Lower leg skin (tissue), 4 donors: ENCODE data around the gene UBFD1. TPM values are rescaled to one million over a fixed set of nuclear protein-coding genes. Genes with fewer than 3 reads are reported as not detected.

Experiments
- DNase-seq, 2 donors: peaks; one replicate each; pipeline ENCODE4 v3.0.0-alpha.2; 2019; ENCODE audit warnings: low spot score in 2 of 2
- H3K4me3 ChIP-seq: fragments of 200-600 bp; sonication (generic); 2 replicates; pipeline ENCODE4 v1.5.1; 2017; ENCODE audit warnings: mild to moderate bottlenecking, low read depth; ENCODE audit not compliant: poor library complexity, severe bottlenecking
- CTCF ChIP-seq, 3 donors: fragments of 450-650 bp; IDR thresholded peaks; one replicate each; pipeline ENCODE4 v1.5.1; 2016; ENCODE audit warnings: antibody characterized with exemption in 3 of 3, mild to moderate bottlenecking in 3 of 3, moderate library complexity in 2 of 3
- POLR2A ChIP-seq, 2 donors: fragments of 450-650 bp; IDR thresholded peaks; one replicate each; pipeline ENCODE4 v1.6.1; 2016 to 2017; ENCODE audit warnings: antibody characterized with exemption in 2 of 2, mild to moderate bottlenecking in 1 of 2, moderate library complexity in 1 of 2
- WGBS, 2 donors: methylation state at CpG; one replicate each; pipeline ENCODE4 v1.1.5; 2018; 5-methylcytosine and 5-hydroxymethylcytosine counted together
- intact Hi-C: fragments of 100-400 bp; cut with DNase I; formaldehyde crosslinking; loops from one replicate; pipeline ENCODE4 v1.15.0; 2023; ENCODE audit warnings: low total_unique reads
- total RNA-seq, 4 donors: library from RNA; depleted of rRNA; stranded (reverse); fragments of >200 nt; gene quantifications; one replicate each; pipeline ENCODE4 v1.1.0, GENCODE V29; 2016

Gene UBFD1
- total RNA-seq, 4 donors from 2014 or later, result 32.5 to 61.3 (median 42.7) TPM

- intact Hi-C loops, result no loop called here
- TF ChIP-seq POLR2A (IDR thresholded peaks at IDR 0.05) (no peak), CTCF (IDR thresholded peaks at IDR 0.05) (no peak)
- DNase-seq, result no peak
- 92 to 96% methylated on average over 5 of the region's 5 CpGs for WGBS, 2 donors
- no peak overlapping the region for H3K4me3 ChIP-seq
Measured at GRCh38 chr16:23519282-23519681, 38.2 kb upstream of the UBFD1 start.

GRCh38 chr16:23520500-23520899 lies 37.0 kb upstream of the UBFD1 start:
- no peak for DNase-seq
- H3K4me3 ChIP-seq, result no peak overlapping the region
- TF ChIP-seq POLR2A (IDR thresholded peaks at IDR 0.05) (no peak), CTCF (IDR thresholded peaks at IDR 0.05) (no peak)
- intact Hi-C loops, result no loop called here
- 85 to 90% methylated on average over 4 of the region's 4 CpGs for WGBS, 2 donors

DNA sequence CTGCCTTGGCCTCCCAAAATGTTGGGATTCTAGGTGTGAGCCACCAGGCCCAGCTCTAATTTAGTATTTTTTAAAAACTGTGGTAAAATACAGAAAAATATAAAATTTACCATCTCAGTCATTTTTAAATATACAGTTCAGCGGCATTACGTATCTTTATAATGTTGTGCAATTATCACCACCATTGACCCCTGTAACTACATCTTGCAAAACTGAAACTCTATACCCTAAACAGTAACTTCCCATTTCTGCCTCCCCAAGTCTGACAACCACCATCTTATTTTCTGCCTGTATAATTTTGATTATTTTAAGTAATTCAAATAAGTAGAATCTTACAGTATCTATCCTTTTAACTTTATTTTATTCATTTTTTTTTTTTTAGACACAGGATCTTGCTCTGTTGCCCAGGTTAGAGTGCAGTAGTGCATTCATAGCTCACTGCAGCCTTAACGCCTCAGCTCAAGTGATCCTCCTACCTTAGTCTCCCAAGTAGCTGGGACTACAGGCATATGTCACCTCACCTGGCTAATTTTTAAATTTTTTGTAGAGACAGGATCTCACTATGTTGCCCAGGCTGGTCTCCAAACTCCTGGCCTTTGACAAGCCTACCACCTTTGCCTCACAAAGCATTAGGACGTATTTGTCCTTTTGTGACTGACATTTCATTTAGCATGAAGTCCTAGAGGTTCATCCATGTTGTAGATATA lies 36.3 kb upstream of the UBFD1 start:
- intact Hi-C loops, result no loop called here
- 68 to 69% methylated on average over 4 of the region's 4 CpGs for WGBS, 2 donors
- DNase-seq, result no peak
- TF ChIP-seq POLR2A (IDR thresholded peaks at IDR 0.05) (no peak), CTCF (IDR thresholded peaks at IDR 0.05) (no peak)
- no peak overlapping the region for H3K4me3 ChIP-seq

GRCh38 chr16:23521965-23522364 lies 35.6 kb upstream of the UBFD1 start:
- intact Hi-C loops, result no loop called here
- no peak for DNase-seq
- 92 to 93% methylated on average over 4 of the region's 4 CpGs for WGBS, 2 donors
- no peak overlapping the region for H3K4me3 ChIP-seq
- TF ChIP-seq POLR2A (IDR thresholded peaks at IDR 0.05) (no peak), CTCF (IDR thresholded peaks at IDR 0.05) (no peak)

- intact Hi-C loops, result no loop called here
- WGBS, 2 donors, result 92 to 98% methylated on average over 6 of the region's 6 CpGs
- TF ChIP-seq POLR2A (IDR thresholded peaks at IDR 0.05) (no peak), CTCF (IDR thresholded peaks at IDR 0.05) (no peak)
- H3K4me3 ChIP-seq, result no peak overlapping the region
- DNase-seq, result no peak
Measured at GRCh38 chr16:23523321-23523720, 34.2 kb upstream of the UBFD1 start.

- no peak overlapping the region for H3K4me3 ChIP-seq
- 90% methylated on average over 7 of the region's 7 CpGs for WGBS, 2 donors
- TF ChIP-seq CTCF (IDR thresholded peaks at IDR 0.05) (no peak), POLR2A (IDR thresholded peaks at IDR 0.05) (no peak)
- DNase-seq, result no peak
- intact Hi-C loops, result no loop called here
Measured at GRCh38 chr16:23523876-23524385, 33.6 kb upstream of the UBFD1 start.
